ENCODE data around the gene HEXA.
"Not testable (repeated sequence)": the region's sequence is repeated elsewhere in the genome, so short reads cannot be mapped to it uniquely, and the experiment has no call there.

Gene HEXA

DNA sequence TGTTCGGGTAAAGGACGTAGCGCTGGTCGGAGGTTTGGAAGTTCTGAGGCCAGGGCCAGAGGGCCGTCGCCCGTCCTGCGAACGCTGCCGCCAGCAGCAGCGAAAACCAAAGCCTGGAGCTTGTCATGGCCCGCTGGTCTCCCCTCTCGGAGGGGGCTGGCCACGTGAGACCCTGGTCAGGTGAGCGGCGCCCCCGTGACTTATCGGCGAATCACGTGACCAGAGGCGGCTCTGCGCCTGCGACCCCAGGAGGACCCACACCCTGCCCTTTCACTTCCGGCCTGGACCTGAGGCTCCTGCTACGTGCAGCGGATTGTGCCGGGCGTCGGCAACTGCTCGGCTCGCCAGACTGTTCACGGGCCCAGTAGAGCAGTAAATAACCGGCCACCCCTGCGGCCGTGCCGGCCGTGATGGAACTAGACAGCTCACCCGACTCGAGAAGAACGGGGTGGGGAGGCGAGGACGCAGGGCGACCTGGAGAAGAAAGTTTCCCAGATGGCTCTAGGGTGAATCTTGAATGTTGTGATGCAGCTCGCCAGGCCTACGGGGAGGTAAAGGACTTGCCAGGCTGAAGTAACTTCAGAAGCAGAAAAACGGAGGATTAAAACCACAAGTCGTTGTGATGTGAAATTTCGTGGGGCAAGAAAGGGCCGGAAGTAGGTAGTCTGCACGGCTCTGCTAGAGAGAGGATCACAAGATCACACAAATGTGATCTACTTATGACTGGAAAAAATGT is at the start of gene HEXA:
TSS of gene HEXA (minus strand) at position 169 of the 736 bp plus-strand sequence. CDS start at position 127, 42 bp downstream.
- DNase-seq: peak; percentile 90 to 91

DNA sequence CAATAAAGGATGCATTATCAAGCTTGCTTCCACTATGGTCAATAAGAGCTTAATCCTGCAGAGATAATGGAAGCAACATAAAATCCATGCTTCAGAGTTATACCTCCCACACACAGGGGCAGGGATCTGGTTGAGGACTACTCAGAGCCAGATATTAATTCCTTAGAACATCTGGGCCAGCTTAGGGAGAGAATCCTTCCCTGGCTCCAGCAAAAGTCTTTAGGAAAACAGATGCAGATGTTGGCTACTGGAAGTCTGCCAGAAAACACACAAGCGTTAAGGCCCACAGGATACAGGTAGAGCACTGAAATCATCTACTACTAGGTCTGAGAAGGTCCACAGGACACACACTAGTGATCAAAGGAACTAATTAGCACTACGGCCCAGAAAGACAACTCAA is 47.4 kb upstream of the HEXA start:
- DNase-seq: no peak

- DNase-seq: no peak
Observed at GRCh38 chr15:72421484-72421883, 45.7 kb upstream of the HEXA start.

- no peak for DNase-seq
Observed at GRCh38 chr15:72420576-72420975, 44.8 kb upstream of the HEXA start.

GRCh38 chr15:72419768-72420167 is 44.0 kb upstream of the HEXA start:
- not testable (repeated sequence) for DNase-seq

DNA sequence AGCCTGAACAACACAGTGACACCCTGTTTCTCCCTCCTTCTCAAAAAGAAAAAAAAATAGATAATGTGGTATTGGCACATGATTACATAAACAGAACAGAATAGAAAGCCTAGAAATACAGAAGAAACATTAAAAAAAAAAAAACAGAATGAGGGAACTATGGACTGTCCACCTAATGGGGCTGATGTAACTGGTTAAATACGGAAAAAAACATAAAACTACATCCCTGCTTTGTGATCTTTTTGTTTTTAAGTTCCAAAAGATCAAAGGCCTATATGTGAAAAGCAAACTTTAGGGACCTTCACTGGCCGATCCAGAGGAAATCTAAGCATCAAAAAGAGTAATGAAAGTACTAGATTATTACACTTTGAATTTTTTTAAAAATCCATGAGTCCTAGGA is 39.5 kb upstream of the HEXA start:
- no peak for DNase-seq

DNA sequence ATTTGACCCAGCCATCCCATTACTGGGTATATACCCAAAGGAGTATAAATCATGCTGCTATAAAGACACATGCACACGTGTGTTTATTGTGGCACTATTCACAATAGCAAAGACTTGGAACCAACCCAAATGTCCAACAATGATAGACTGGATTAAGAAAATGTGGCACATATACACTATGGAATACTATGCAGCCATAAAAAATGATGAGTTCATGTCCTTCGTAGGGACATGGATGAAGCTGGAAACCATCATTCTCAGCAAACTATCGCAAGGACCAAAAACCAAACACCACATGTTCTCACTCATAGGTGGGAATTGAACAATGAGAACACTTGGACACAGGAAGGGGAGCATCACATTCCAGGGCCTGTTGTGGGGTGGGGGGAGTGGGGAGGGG is 37.5 kb upstream of the HEXA start:
- not testable (repeated sequence) for DNase-seq

- no peak for DNase-seq
Observed at GRCh38 chr15:72411544-72411943, 35.7 kb upstream of the HEXA start.

DNA sequence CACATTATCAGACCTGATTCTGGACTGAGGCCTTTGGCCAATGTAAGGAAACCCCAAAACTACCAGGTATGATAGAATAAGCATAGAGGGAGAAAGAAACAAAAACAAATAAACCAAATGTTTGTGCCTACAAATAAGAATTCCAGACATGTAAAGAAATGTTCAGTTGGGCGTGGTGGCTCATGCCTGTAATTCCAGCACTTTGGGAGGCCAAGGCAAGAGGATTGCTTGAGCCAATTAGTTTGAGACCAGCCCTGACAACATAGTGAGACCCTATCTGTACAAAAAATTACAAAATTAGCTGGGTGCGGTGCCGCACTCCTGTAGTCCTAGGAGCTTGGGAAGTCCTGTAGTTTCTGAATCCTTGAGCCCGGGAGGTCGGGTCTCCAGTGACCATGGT is 35.3 kb upstream of the HEXA start:
- no peak for DNase-seq

DNA sequence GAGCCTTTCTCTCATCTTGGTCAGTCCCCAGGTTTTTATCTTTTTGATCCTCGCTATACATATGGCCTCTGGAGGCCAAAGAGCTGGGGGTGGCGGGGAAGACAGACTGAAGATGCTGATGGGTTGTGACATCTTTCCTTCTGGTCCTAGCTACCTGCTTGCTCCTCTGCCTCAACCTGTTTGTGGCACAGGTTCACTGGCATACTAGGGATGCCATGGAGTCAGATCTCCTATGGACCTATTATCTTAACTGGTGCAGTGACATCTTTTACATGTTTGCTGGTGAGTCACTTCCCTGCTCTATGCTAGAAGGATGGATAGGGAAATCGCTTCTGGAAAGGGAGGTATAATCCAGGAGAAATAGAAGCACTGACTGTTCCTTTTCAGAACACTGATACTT is 31.1 kb upstream of the HEXA start:
- no peak for DNase-seq

DNA sequence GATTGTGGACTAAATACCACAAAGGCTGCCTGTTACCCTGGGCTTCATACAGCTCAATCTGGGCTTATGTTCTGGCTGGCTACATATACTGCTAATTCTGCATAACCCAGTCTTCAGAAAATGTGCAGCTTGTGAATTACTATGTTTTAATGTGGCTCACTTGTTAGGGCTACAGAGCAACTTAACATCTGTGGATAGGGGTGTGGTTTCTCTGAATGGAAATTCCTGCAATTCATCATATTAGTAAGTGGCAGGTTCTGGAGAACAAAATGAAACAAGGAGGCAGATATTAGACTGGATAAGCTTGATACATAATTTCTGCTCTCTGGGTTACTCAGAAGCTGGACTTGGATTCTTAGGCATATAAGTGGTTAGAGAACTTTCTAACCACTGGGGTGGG is 29.0 kb upstream of the HEXA start:
- no peak for DNase-seq

GRCh38 chr15:72404356-72404755 is 28.5 kb upstream of the HEXA start:
- DNase-seq: no peak

DNA sequence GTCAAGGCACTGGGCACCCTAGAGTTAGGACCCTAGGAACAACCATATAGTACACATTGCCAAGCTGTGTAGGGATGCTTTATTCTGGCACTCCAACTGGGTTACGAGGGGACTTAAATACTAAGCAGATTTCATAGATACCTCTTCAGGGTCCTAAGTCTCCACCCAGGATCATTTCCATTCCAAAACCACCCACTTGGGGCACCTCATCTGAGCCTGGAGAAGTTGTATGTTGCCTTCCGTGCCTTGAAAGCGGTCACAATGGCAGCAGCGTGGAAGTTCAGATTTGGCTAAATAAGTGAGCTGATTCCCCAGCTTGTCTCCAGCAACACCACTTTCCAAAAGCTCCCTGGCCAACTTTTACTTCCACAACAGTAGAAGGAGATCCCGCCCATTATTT is 26.9 kb upstream of the HEXA start:
- DNase-seq: no peak

DNA sequence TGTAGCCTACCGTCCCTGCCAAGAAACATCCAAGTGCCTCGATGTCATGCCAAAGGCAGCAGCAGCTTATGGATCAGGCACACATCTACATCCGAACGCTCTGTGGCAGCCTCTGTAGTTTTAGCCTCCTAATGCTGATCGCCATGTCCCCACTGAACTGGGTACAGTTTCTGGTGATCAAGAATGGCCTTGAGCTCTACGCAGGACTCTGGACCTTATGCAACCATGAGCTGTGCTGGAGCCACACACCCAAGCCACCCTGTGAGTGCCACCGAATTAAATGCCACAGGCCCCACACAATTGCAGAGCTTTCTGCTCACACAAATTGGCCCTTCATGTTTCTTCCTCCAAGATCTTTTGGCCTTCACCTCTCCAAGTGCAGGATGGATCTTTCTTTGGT is 22.8 kb upstream of the HEXA start:
- DNase-seq: no peak

DNA sequence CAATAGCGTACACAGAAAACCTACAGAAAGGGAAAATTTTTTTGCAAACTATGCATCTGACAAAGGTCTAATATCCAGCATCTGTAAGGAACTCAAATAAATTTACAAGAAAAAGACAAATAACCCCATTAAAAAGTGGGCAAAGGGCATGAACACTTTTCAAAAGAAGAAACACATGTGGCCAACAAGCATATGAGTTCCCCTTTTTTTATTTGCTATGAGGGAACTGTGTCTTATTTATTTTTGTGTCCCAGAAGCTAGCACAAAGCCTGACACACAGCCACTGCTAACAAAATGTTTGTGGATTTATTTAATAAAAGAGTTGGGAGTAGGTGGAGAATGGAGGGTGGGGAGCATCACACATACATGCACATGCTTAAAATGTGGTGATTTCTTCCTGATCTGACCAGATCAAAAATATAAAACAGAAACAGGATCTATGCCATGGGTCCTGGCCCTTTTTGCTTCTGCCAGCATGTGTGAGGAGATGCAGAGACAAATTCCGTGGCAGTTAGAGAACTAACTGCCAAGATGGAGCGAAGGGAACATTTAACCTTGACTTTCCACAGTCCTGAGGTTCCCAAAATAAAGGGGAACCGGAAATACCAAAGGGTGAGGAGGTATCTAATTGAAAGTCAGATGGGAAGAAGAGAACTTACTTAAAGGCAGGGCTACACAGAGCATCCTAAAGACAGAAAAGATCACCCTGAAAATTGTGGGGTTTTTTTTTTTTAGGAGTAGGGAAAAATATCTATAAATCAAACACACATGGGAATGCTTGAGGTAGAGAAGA is 22.2 kb upstream of the HEXA start, which contains the start of gene TMEM202:
TSS of gene TMEM202 (plus strand) at position 510 of the 793 bp plus-strand sequence. CDS start at position 532, 22 bp downstream.
- no peak for DNase-seq

DNA sequence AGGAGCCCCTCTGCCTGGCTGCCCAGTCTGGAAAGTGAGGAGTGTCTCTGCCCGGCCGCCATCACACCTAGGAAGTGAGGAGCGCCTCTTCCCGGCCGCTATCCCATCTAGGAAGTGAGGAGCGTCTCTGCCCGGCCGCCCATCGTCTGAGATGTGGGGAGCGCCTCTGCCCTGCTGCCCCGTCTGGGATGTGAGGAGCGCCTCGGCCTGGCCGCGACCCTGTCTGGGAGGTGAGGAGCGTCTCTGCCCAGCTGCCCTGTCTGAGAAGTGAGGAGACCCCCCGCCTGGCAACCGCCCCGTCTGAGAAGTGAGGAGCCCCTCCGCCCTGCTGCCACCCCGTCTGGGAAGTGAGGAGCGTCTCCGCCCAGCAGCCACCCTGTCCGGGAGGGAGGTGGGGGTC is 20.5 kb upstream of the HEXA start:
- DNase-seq: not testable (repeated sequence)

DNA sequence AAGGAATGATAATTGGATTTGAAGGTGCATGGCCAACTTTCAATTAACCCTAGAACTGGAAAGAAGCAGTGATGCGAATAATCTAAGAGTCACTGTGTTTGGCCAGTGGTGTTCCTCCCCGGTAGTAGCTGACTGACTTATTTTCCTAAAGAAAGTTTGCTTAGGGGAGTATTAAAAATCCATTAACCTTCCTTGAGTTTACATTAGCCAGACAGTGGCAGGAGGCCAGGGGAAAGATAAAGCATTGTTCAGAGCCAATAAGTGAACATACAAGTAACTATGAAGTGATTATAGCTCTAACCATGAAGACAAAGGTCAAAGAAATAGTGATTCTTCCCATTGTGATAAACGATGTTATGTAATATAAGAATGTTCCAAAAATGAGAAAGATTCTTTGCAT is 13.4 kb upstream of the HEXA start:
- DNase-seq: no peak

DNA sequence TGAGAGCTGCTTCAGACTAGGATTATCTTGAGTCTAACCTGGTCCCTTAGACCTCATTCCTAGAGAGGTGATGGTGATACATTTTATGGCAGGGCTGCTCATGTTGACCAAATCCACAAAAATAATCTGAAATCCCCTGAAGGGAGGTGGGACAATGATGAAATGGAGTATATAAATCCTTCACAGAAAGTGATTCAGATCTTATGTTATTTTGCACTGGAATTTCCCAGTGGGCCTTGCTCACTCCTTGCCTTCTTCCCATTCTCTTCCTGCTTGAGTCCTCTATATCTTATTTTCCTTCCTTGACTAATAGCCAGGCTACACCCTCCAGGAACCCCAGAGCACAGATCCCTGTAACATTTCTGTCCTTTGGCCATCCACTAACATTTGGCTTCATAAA is 11.9 kb upstream of the HEXA start:
- no peak for DNase-seq

DNA sequence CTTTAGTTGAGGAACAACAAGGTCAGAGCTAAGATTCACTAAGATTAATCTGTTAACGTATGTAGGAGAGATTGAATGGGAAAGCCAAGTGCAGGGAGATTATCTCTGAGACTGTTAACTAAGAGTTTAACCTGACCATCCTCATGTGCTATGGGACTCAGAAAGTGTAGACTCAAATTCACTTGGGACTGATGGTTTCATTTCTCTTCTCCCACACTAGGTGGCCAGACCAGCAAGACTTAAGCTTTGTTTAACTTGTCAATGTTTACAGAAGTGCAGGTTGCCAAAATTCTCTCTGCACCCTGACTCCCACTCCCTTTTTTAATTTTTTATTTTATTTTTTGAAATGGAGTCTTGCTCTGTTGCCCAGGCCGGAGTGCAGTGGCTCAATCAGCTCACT is 6.3 kb upstream of the HEXA start:
- no peak for DNase-seq

DNA sequence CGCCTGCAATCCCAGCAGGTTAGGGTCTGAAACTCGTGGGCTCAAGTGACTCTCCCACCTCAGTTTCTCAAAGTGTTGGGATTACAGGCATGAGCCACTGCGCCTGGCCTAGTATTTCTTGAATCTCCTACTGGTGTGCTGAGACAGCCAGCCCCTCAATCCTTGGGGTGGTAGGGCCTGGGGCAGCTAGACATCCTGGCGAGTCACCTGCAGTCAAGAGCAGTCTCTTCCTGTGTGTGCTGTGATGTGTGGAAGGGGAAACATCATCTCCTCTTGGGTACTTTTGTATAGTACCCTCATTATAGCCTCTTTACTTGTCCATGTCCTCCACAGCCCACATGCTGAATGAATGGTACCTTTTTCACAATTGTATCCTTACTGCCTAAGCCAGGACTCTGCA is 4.9 kb upstream of the HEXA start:
- DNase-seq: no peak

- no peak for DNase-seq
Observed at GRCh38 chr15:72379856-72380430, 4.1 kb upstream of the HEXA start.

GRCh38 chr15:72379106-72379505 is 3.3 kb upstream of the HEXA start:
- not testable (repeated sequence) for DNase-seq

DNA sequence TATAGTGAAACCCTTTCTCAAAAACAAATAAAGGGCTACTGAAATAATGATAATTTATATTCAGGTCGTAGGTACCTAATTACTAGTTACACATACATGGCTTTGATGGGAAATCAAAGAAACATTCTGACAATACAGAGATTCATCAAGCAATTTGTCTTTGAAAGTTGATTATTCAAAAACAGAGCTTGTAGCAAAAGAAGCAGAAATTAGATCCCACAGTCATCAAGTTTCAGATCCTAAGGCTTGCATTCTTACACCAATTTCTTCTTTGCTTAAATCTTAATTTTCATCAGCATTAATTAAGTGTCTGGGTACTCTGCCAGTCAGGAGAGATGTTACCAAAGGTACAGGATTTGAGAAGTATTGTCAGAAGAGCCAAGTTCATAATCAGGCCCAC is 1.5 kb upstream of the HEXA start:
- DNase-seq: no peak

- no peak for DNase-seq
Observed at GRCh38 chr15:72375501-72375845, 341 bp downstream of the HEXA start.
